GM19025 (cell line): ENCODE results near the gene PILRB.

Source experiments
- ATAC-seq: cut with Tn5 transposase; IDR thresholded peaks from one replicate; pipeline ENCODE4 v1.9.1; 2021; ENCODE audit warnings: mild to moderate bottlenecking, low read depth, moderate library complexity; ENCODE audit not compliant: unreplicated experiment

Gene PILRB

DNA sequence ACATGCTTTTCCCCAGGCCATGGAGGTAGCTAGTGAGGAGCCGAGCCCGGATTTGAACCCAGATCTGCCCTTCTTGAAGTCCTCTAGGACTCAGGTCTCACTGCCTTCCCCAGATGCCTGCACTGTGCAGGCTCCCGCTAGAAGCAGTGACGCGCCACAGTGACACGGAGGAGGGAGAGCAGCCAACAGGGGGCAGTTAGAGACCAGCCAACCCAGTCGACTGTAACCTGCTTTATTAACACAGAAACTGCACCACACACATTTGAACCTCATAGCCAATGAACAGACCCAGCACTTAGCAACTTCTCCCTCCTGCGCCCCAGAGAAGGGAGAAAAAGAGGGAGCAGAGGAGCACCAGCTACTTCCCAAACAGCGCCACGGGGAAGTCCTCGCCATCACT lies 42.7 kb downstream of the PILRB start:
- no peak for ATAC-seq

- ATAC-seq = no peak
Measured at GRCh38 chr7:100401811-100402210, 43.9 kb downstream of the PILRB start.

GRCh38 chr7:100402241-100402640 lies 44.3 kb downstream of the PILRB start:
- ATAC-seq = no peak

GRCh38 chr7:100406767-100407166 lies 48.9 kb downstream of the PILRB start:
- no peak for ATAC-seq

- no peak for ATAC-seq
Measured at GRCh38 chr7:100407285-100408180, 49.6 kb downstream of the PILRB start.

DNA sequence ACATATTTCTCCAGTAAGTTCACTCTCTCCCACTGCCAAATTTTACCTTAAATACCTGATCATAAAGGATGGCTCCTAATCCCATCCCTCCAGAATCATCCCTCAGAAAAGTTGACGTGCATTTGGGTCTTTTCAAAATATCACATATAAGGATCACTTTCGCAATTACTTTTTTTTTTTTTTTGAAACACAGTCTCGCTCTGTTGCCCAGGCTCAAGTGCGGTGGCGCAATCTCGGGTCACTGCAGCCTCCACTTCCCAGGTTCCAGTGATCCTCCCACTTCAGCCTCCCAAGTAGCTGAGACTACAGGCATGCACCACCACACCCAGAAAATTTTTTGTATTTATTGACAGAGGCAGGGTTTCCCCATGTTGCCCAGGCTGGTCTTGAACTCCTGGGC lies 53.2 kb downstream of the PILRB start:
- ATAC-seq = no peak

DNA sequence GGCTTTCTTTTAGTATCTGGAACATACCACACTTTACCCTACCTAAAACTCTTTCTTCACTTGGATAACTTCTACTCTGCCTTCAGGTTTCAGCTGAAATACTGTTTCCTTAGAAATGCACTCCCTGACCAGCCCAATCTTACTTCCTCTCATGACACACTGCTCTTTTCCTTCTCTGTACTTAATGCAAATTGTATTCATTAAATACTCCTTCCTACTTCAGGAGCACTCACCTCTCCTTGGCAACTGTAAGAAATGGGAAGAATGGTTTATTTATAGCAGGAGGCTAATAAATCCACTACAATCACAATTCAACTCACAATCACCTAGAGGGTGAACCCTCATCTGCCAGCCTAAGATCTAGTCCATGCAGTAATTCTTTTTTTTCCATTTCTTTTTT lies 55.4 kb downstream of the PILRB start:
- ATAC-seq = no peak

- no peak for ATAC-seq
Measured at GRCh38 chr7:100413889-100414288, 56.0 kb downstream of the PILRB start.

DNA sequence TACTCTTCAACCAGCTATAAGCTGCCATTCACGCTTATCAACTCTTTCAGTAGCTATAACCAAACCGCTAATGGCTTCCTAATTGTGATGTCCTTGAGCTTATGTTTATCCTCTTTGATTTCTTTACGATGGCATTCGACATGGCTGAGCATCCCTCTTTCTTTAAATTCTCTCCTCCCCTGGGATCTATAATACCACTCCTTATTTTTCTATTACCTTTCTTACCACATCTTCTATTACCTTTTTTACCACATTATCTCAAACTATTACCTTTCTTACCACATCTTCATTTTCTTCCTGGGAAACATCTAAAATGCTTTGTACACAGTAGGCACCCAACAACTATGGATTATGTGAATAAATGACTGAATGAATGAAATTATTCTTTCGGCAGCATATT lies 57.5 kb downstream of the PILRB start:
- ATAC-seq = no peak
